Measurements from ENCODE around the gene C12orf57.

C12orf57 gene

GRCh38 chr12:6966351-6966750, 22.5 kb downstream of the C12orf57 start:
- DNase-seq = no peak

- no peak for DNase-seq
Measured at GRCh38 chr12:6967651-6968100, 23.9 kb downstream of the C12orf57 start.

GRCh38 chr12:6968426-6968825, 24.6 kb downstream of the C12orf57 start:
- DNase-seq = no peak

GRCh38 chr12:6970096-6970527, 26.3 kb downstream of the C12orf57 start:
- DNase-seq = no peak

- no peak for DNase-seq
Measured at GRCh38 chr12:6974180-6974579, 30.4 kb downstream of the C12orf57 start.

GRCh38 chr12:6975297-6976032, 31.6 kb downstream of the C12orf57 start:
- DNase-seq = no peak

DNA sequence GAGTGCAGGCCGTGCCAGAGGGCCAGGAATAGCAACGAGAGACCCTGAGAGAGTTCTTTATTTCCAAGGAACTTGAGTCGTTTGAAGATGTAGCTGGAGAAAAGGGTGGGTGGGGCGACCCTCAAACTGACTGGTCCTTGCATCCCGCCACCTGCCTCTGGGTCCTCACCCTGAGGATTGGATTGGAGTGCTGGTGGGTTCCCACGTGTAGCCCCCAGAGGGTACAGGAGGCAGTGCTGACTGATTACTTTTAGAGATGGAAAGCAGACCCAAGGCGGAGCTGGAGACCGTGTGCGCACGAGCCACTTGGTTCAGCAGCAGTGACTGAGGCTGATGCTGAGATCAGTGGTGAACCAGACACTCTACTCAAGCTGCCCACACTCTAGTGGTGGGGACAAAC, 33.8 kb downstream of the C12orf57 start:
- DNase-seq = no peak

DNA sequence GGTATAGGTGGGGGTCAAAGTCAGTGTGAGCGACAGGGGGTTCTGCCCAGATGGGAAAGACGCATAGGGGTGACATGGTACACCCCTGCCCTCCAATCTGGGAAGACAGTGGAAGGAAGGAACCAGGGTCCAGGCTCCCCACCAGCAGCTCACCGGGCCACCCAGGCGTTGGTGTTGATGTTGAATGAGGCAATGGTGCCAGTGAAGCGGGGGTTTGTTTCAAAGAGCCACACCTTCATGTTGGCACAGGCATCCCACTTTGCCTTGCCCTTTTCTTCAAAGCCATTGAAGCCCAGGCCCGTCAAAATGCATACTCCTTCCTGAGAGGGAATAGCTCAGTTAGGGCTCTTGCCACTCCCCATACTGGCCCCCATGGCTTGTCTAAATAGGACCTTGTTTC, 34.4 kb downstream of the C12orf57 start:
- DNase-seq = no peak

DNA sequence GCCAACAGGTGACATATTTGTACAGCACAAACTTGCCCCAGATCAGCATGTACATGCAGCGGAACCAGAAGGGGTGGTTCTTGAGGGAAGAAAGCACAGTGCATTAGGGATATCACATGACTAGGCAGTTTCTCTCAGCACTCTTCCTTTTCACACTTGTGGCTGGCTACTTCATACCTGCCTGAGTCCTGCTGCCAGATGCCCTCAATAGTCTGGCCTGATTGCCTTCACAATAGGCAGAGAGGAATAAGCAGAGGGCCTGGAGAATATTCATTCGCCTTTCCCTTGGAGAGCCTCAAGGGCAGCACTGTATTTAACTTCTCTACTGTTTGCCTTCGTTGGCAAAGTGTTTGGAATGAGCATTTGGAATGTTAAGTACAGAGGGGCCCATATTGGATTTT, 34.8 kb downstream of the C12orf57 start:
- DNase-seq = no peak

GRCh38 chr12:6979021-6979420, 35.2 kb downstream of the C12orf57 start:
- DNase-seq = no peak

GRCh38 chr12:6979453-6979852, 35.6 kb downstream of the C12orf57 start:
- no peak for DNase-seq

- DNase-seq = no peak
Measured at GRCh38 chr12:6980075-6980474, 36.3 kb downstream of the C12orf57 start.

- no peak for DNase-seq
Measured at GRCh38 chr12:6980740-6981139, 36.9 kb downstream of the C12orf57 start.

- no peak for DNase-seq
Measured at GRCh38 chr12:6981152-6982052, 37.6 kb downstream of the C12orf57 start.

GRCh38 chr12:6982532-6982931, 38.7 kb downstream of the C12orf57 start:
- no peak for DNase-seq

DNA sequence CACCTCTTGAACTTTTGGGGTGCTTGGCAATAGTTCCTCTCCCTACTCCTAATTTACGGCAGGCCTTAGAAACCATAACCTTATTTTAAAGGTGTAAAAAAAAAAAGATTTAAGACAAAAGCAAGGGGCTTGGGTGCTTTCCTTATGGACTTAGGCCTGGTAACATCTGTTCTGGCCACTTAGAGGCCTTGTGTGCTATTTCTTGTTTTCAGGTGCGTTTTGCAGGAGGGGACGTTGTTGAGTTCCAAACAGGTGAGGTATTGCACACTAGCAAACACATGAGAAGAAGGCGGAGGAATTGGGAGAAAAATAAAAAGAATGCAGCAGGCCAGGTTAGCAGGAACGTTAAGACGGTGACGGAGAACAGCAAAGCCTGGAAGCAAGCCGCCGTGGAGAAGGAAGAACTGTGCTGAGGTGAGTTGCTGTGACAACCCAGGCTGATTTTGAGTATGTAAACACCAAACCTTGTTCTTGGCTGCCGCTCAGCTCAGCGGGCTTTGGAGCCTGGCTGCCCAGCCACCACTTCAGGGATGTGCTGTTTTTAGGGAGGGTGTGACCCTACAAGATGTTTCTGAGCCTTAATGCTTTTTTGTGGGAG, 44.2 kb downstream of the C12orf57 start:
- no peak for DNase-seq
